Measurements from ENCODE around the gene AFF3. TPM values are rescaled to one million over a fixed set of nuclear protein-coding genes. Genes with fewer than 3 reads are reported as not detected.

Gene AFF3
- total RNA-seq, 1 experiment from 2014 or later, result 0.22 TPM

DNA sequence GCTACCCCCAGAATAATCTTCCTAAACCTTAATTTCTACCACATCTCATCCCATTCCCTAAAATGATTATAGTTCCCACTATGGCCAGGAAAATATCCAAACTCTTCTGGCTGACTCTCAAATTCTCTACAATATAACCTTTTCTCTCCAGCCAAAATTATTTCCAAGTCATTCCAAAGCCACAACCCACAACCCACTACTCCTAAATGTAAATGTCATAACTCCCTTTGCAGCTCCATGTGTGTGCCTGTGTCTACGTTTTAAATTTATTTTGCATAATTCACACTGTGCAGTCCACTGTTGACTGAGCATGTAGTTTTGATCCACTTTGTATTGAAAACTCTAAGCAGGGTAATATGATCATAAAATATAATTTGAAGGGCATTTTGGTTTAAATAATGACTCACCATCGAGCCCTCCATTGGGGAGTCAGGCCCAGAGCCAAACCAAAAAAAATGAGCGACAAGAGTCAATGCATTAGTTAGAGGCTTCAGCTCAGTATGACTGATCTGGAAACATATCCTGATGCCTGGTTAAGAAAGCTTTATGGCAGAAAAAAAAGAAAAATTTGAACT lies 171.0 kb downstream of the AFF3 start:
- no peak overlapping the region for H3K14ac ChIP-seq (ENCODE audit: insufficient read depth, low read length)
- no CpG with 5 or more reads among the region's 3 CpGs for WGBS (ENCODE audit: extremely low coverage, insufficient read length, low lambda C conversion rate)

More for the DNA sequence above, 171.0 kb downstream of the AFF3 start:
- Histone ChIP-seq H3K4me1 (ENCODE audit: insufficient read depth, low read length) (no peaks in the 10 kb centered on the region), H4K5ac (ENCODE audit: insufficient read length, low read depth, low read length) (no peak overlapping the region), H2AK5ac (ENCODE audit: insufficient read length, low read length) (no peak overlapping the region), H2BK15ac (ENCODE audit: low read depth, low read length) (no peak overlapping the region), H3K27ac (ENCODE audit: insufficient read length, low read depth, low read length) (no peak overlapping the region), H3K27me3 (ENCODE audit: insufficient read depth, low read length) (no peaks in the 10 kb centered on the region), H4K91ac (ENCODE audit: insufficient read length, low read depth, low read length) (no peak overlapping the region), H2BK12ac (ENCODE audit: insufficient read length, low read depth, low read length) (no peak overlapping the region), H4K8ac (replicated peaks; ENCODE audit: insufficient read length, low read depth, low read length) (no peak overlapping the region), H3K79me1 (ENCODE audit: insufficient read depth, low read depth, low read length, poor library complexity, severe bottlenecking) (no peaks in the 10 kb centered on the region), H3K23ac (ENCODE audit: insufficient read length, low read depth, low read length) (no peak overlapping the region), H3K23me2 (ENCODE audit: insufficient read length, low read depth, low read length, poor library complexity, severe bottlenecking) (no peaks in the 10 kb centered on the region), H2AFZ (ENCODE audit: low read length) (no peak overlapping the region), H3K9me3 (ENCODE audit: control insufficient read depth, low read depth, low read length) (no peaks in the 10 kb centered on the region), H2BK5ac (ENCODE audit: insufficient read length, low read length) (no peak overlapping the region), H2BK20ac (ENCODE audit: low read depth, low read length, poor library complexity, severe bottlenecking) (no peak overlapping the region), H3T11ph (ENCODE audit: low read length) (no peak overlapping the region), H3K4ac (ENCODE audit: low read depth, low read length) (no peak overlapping the region), H3K9ac (ENCODE audit: extremely low read depth, insufficient read length, low read length) (no peak overlapping the region), H2BK120ac (ENCODE audit: low read depth, low read length, poor library complexity, severe bottlenecking) (no peak overlapping the region), H4K20me1 (ENCODE audit: control insufficient read depth, insufficient read depth, insufficient read length) (no peaks in the 10 kb centered on the region), H3K79me2 (ENCODE audit: insufficient read depth, low read length) (no peaks in the 10 kb centered on the region), H3K4me2 (ENCODE audit: insufficient read depth, insufficient read length, low read length) (no peak overlapping the region), H3K18ac (ENCODE audit: insufficient read length, low read depth, low read length) (no peak overlapping the region), H3K56ac (ENCODE audit: insufficient read length, low read depth, low read length) (no peak overlapping the region)
- no peak overlapping the region for H3K27ac Mint-ChIP-seq
- no peak overlapping the region for H3K4me3 Mint-ChIP-seq
- H3K4me1 Mint-ChIP-seq, result peaks cover 4 to 9% of the 10 kb centered on the region in 2 experiments
- H3K27me3 Mint-ChIP-seq (ENCODE audit: low read depth), result peaks cover 22% of the 10 kb centered on the region
- no peaks in the 10 kb centered on the region for H3K36me3 Mint-ChIP-seq (ENCODE audit: insufficient read depth in 1 of 3, low read depth in 3 of 3)
- no peak for DNase-seq
- TF ChIP-seq, protein P1, sequence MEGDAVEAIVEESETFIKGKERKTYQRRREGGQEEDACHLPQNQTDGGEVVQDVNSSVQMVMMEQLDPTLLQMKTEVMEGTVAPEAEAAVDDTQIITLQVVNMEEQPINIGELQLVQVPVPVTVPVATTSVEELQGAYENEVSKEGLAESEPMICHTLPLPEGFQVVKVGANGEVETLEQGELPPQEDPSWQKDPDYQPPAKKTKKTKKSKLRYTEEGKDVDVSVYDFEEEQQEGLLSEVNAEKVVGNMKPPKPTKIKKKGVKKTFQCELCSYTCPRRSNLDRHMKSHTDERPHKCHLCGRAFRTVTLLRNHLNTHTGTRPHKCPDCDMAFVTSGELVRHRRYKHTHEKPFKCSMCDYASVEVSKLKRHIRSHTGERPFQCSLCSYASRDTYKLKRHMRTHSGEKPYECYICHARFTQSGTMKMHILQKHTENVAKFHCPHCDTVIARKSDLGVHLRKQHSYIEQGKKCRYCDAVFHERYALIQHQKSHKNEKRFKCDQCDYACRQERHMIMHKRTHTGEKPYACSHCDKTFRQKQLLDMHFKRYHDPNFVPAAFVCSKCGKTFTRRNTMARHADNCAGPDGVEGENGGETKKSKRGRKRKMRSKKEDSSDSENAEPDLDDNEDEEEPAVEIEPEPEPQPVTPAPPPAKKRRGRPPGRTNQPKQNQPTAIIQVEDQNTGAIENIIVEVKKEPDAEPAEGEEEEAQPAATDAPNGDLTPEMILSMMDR (conservative IDR thresholded peaks at IDR 0.05), result no peak
- peaks cover 0 to 3% of the 10 kb centered on the region in 2 experiments; a peak in 1 of 5 replicates for H3K9me3 Mint-ChIP-seq
